Activated CD8-positive, alpha-beta T cell treated with anti-CD3 and anti-CD28 coated beads, Interleukin-2, amount 10 ng/mL, durations not matched to agents 7 days and 5 days (primary cell): ENCODE data around the gene HNMT. TPM values are rescaled to one million over a fixed set of nuclear protein-coding genes. Genes with fewer than 3 reads are reported as not detected.

Source experiments
- ATAC-seq: fragments of 150-1000 bp; cut with Tn5 transposase; one replicate; pipeline ENCODE4 v1.10.0; 2021; ENCODE audit warnings: moderate library complexity
- CTCF ChIA-PET: fragments of 350-600 bp; sonication (Branson Sonifier 250); formaldehyde crosslinking; loops from one replicate; lab custom pipeline; 2021; ENCODE audit warnings: antibody characterized with exemption; lab: Charles Lee
- POLR2A ChIA-PET: fragments of 350-600 bp; sonication (Branson Sonifier 250); formaldehyde crosslinking; loops from one replicate; lab custom pipeline; 2021; ENCODE audit warnings: antibody characterized with exemption; lab: Charles Lee
- DNase-seq: peaks from one replicate; pipeline ENCODE4 v3.0.0-alpha.2; 2020
- H3K27ac Mint-ChIP-seq: one replicate; pipeline ENCODE4 v1.8.0; 2021; ENCODE audit warnings: mild to moderate bottlenecking, mixed read lengths
- H3K27me3 Mint-ChIP-seq: one replicate; pipeline ENCODE4 v1.8.0; 2021; ENCODE audit warnings: low read depth, mixed read lengths
- H3K36me3 Mint-ChIP-seq: one replicate; pipeline ENCODE4 v1.8.0; 2021; ENCODE audit warnings: low read depth, mixed read lengths
- H3K4me1 Mint-ChIP-seq: one replicate; pipeline ENCODE4 v1.8.0; 2021; ENCODE audit warnings: low read depth, mixed read lengths
- H3K4me3 Mint-ChIP-seq: one replicate; pipeline ENCODE4 v1.8.0; 2021; ENCODE audit warnings: mild to moderate bottlenecking, mixed read lengths
- H3K9me3 Mint-ChIP-seq: one replicate; pipeline ENCODE4 v1.8.0; 2022; ENCODE audit warnings: mixed read lengths; ENCODE audit not compliant: insufficient read depth
- total RNA-seq, 2 experiments: library from RNA; stranded (reverse); gene quantifications; one replicate each; pipeline ENCODE4 v1.2.3, GENCODE V29; 2021

The HNMT gene
- total RNA-seq, 2 experiments from 2014 or later: not detected

- no peak overlapping the region for H3K27ac Mint-ChIP-seq
Measured at GRCh38 chr2:137947728-137948336, 16.4 kb upstream of the HNMT start.

GRCh38 chr2:137948894-137949293 lies 15.4 kb upstream of the HNMT start:
- DNase-seq (no peak), ATAC-seq (no peak)
- Mint-ChIP-seq H3K4me3 (no peak overlapping the region), H3K27ac (no peak overlapping the region), H3K27me3 (no peaks in the 10 kb centered on the region), H3K9me3 (no peaks in the 10 kb centered on the region), H3K4me1 (peaks cover 7% of the 10 kb centered on the region), H3K36me3 (no peaks in the 10 kb centered on the region)
- POLR2A ChIA-PET: no interaction called here
- CTCF ChIA-PET: interaction anchor here (1.0 kb wide), 1 partner anchor 12 kb away, joined by 3 read pairs; no protein-coding TSS in a partner anchor

More at GRCh38 chr2:137947728-137948336, 16.4 kb upstream of the HNMT start:
- Mint-ChIP-seq H3K9me3 (no peaks in the 10 kb centered on the region), H3K4me1 (peaks cover 5% of the 10 kb centered on the region), H3K4me3 (no peak overlapping the region), H3K36me3 (no peaks in the 10 kb centered on the region), H3K27me3 (no peaks in the 10 kb centered on the region)
- DNase-seq: peak; percentile 34
- no peak for ATAC-seq
- CTCF ChIA-PET: interaction anchor here (1.0 to 1.5 kb wide), 3 partner anchors 11 to 879 kb away, joined by 3 to 6 read pairs (median 3); no protein-coding TSS in a partner anchor
- POLR2A ChIA-PET: no interaction called here

- no peaks in the 10 kb centered on the region for H3K27me3 Mint-ChIP-seq
- no peak for ATAC-seq
- ChIA-PET POLR2A (no interaction called here), CTCF (interaction anchor here (0.9 kb wide), 1 partner anchor 837 kb away, joined by 4 read pairs; no protein-coding TSS in a partner anchor)
- no peak for DNase-seq
- no peak overlapping the region for H3K27ac Mint-ChIP-seq
- no peak overlapping the region for H3K4me3 Mint-ChIP-seq
- H3K9me3 Mint-ChIP-seq: no peaks in the 10 kb centered on the region
- peaks cover 7% of the 10 kb centered on the region for H3K4me1 Mint-ChIP-seq
- no peaks in the 10 kb centered on the region for H3K36me3 Mint-ChIP-seq
Measured at GRCh38 chr2:137950238-137950637, 14.0 kb upstream of the HNMT start.

- POLR2A ChIA-PET: no interaction called here
- Mint-ChIP-seq H3K9me3 (no peaks in the 10 kb centered on the region), H3K27ac (no peak overlapping the region), H3K36me3 (no peaks in the 10 kb centered on the region), H3K4me1 (peaks cover 7% of the 10 kb centered on the region), H3K27me3 (no peaks in the 10 kb centered on the region), H3K4me3 (no peak overlapping the region)
- DNase-seq (no peak), ATAC-seq (no peak)
- CTCF ChIA-PET: no interaction called here
Measured at GRCh38 chr2:137951586-137951985, 12.7 kb upstream of the HNMT start.

- Mint-ChIP-seq H3K27me3 (no peaks in the 10 kb centered on the region), H3K9me3 (no peaks in the 10 kb centered on the region), H3K36me3 (no peaks in the 10 kb centered on the region), H3K4me1 (peaks cover 7% of the 10 kb centered on the region), H3K4me3 (peak overlapping the region; percentile 20), H3K27ac (peak overlapping the region; percentile 13)
- ChIA-PET CTCF (no interaction called here), POLR2A (no interaction called here)
- DNase-seq: no peak
- ATAC-seq: no peak
Measured at GRCh38 chr2:137952586-137953129, 11.6 kb upstream of the HNMT start.

GRCh38 chr2:137955536-137955935 lies 8.7 kb upstream of the HNMT start:
- Mint-ChIP-seq H3K4me3 (no peak overlapping the region), H3K27me3 (no peaks in the 10 kb centered on the region), H3K9me3 (no peaks in the 10 kb centered on the region), H3K27ac (no peak overlapping the region), H3K36me3 (no peaks in the 10 kb centered on the region), H3K4me1 (peaks cover 7% of the 10 kb centered on the region)
- no peak for DNase-seq
- ATAC-seq: no peak
- ChIA-PET POLR2A (no interaction called here), CTCF (no interaction called here)

- no peaks in the 10 kb centered on the region for H3K27me3 Mint-ChIP-seq
- ChIA-PET POLR2A (no interaction called here), CTCF (interaction anchor here (1.4 kb wide), 1 partner anchor 12 kb away, joined by 3 read pairs; no protein-coding TSS in a partner anchor)
- ATAC-seq (no peak), DNase-seq (no peak)
- H3K4me1 Mint-ChIP-seq: peaks cover 7% of the 10 kb centered on the region
- H3K4me3 Mint-ChIP-seq: no peak overlapping the region
- no peaks in the 10 kb centered on the region for H3K9me3 Mint-ChIP-seq
- H3K27ac Mint-ChIP-seq: no peak overlapping the region
- H3K36me3 Mint-ChIP-seq: no peaks in the 10 kb centered on the region
Measured at GRCh38 chr2:137957033-137957432, 7.2 kb upstream of the HNMT start.

- Mint-ChIP-seq H3K27ac (no peak overlapping the region), H3K4me3 (no peak overlapping the region), H3K4me1 (no peaks in the 10 kb centered on the region), H3K9me3 (no peaks in the 10 kb centered on the region), H3K27me3 (no peaks in the 10 kb centered on the region), H3K36me3 (no peaks in the 10 kb centered on the region)
- POLR2A ChIA-PET: no interaction called here
- CTCF ChIA-PET: interaction anchor here (0.7 kb wide), 1 partner anchor 10 kb away, joined by 3 read pairs; no protein-coding TSS in a partner anchor
- no peak for DNase-seq
- ATAC-seq: no peak
Measured at GRCh38 chr2:137959166-137959565, 5.1 kb upstream of the HNMT start.

GRCh38 chr2:137960223-137960622 lies 4.0 kb upstream of the HNMT start:
- ChIA-PET POLR2A (no interaction called here), CTCF (no interaction called here)
- no peak for DNase-seq
- no peaks in the 10 kb centered on the region for H3K27me3 Mint-ChIP-seq
- H3K9me3 Mint-ChIP-seq: no peaks in the 10 kb centered on the region
- ATAC-seq: no peak
- no peak overlapping the region for H3K27ac Mint-ChIP-seq
- H3K4me1 Mint-ChIP-seq: no peaks in the 10 kb centered on the region
- H3K36me3 Mint-ChIP-seq: no peaks in the 10 kb centered on the region
- no peak overlapping the region for H3K4me3 Mint-ChIP-seq

GRCh38 chr2:137961602-137962001 lies 2.7 kb upstream of the HNMT start:
- POLR2A ChIA-PET: no interaction called here
- CTCF ChIA-PET: no interaction called here
- no peaks in the 10 kb centered on the region for H3K9me3 Mint-ChIP-seq
- DNase-seq (no peak), ATAC-seq (no peak)
- no peaks in the 10 kb centered on the region for H3K36me3 Mint-ChIP-seq
- H3K27ac Mint-ChIP-seq: no peak overlapping the region
- no peaks in the 10 kb centered on the region for H3K27me3 Mint-ChIP-seq
- no peak overlapping the region for H3K4me3 Mint-ChIP-seq
- no peaks in the 10 kb centered on the region for H3K4me1 Mint-ChIP-seq

GRCh38 chr2:137963535-137964065 lies 673 bp upstream of the HNMT start:
- H3K4me1 Mint-ChIP-seq: no peaks in the 10 kb centered on the region
- no peak overlapping the region for H3K4me3 Mint-ChIP-seq
- ChIA-PET CTCF (no interaction called here), POLR2A (no interaction called here)
- no peak overlapping the region for H3K27ac Mint-ChIP-seq
- no peaks in the 10 kb centered on the region for H3K27me3 Mint-ChIP-seq
- no peaks in the 10 kb centered on the region for H3K9me3 Mint-ChIP-seq
- DNase-seq (no peak), ATAC-seq (no peak)
- no peaks in the 10 kb centered on the region for H3K36me3 Mint-ChIP-seq

- Mint-ChIP-seq H3K27me3 (no peaks in the 10 kb centered on the region), H3K36me3 (no peaks in the 10 kb centered on the region), H3K4me3 (no peak overlapping the region), H3K9me3 (no peaks in the 10 kb centered on the region), H3K27ac (no peak overlapping the region), H3K4me1 (no peaks in the 10 kb centered on the region)
- CTCF ChIA-PET: no interaction called here
- POLR2A ChIA-PET: no interaction called here
- ATAC-seq: no peak
- no peak for DNase-seq
Measured at GRCh38 chr2:137964859-137965459, 686 bp downstream of the HNMT start.
